Ishikawa (cell line): ENCODE measurements around the gene SLC6A20.

Source experiments
- FOXM1 ChIP-seq: IDR thresholded peaks from 2 replicates; pipeline ENCODE4 v1.6.1; 2012; ENCODE audit warnings: low read depth, borderline replicate concordance
- RAD21 ChIP-seq: IDR thresholded peaks from 2 replicates; pipeline ENCODE4 v1.6.1; 2012; ENCODE audit warnings: low read depth
- TAF1 ChIP-seq: IDR thresholded peaks from 2 replicates; pipeline ENCODE4 v1.6.1; 2012; ENCODE audit warnings: low read depth, mild to moderate bottlenecking
- TEAD4 ChIP-seq: IDR thresholded peaks from 2 replicates; pipeline ENCODE4 v1.6.1; 2012
- YY1 ChIP-seq: IDR thresholded peaks from 2 replicates; pipeline ENCODE4 v1.6.1; 2012; ENCODE audit warnings: low read depth
- TF ChIP-seq, protein P1 (sequence below): IDR thresholded peaks from 2 replicates; pipeline ENCODE4 v1.6.1; 2012
- TF ChIP-seq, protein P2 (sequence below): IDR thresholded peaks from 2 replicates; pipeline ENCODE4 v1.6.1; 2012; ENCODE audit warnings: low read depth, mild to moderate bottlenecking
- TF ChIP-seq, protein P3 (sequence below): IDR thresholded peaks from 2 replicates; pipeline ENCODE4 v1.6.1; 2012

DNA sequence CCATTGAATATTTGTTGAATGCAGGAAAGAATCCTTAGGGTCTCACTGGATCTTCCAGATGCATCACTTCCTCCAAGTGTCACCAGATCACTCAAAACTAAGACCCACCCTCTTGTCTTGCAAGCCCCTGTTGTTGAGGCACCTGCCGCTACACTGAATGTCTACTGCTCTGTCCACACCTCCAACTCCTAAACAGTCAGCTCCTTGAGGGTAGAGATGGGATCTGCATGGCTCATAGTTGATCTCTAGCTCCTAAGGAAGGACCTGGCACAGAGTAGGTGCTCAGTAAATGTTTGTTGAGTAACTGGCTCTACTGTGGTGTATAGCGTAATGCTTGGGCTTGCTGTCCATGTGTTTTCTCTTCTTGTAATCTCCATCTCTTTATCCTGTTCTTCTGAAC lies 8.8 kb downstream of the SLC6A20 start:
- TF ChIP-seq FOXM1 (no peak), TEAD4 (no peak), RAD21 (no peak), YY1 (no peak), TAF1 (no peak)
- TF ChIP-seq, protein P1, sequence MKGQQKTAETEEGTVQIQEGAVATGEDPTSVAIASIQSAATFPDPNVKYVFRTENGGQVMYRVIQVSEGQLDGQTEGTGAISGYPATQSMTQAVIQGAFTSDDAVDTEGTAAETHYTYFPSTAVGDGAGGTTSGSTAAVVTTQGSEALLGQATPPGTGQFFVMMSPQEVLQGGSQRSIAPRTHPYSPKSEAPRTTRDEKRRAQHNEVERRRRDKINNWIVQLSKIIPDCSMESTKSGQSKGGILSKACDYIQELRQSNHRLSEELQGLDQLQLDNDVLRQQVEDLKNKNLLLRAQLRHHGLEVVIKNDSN, result no peak
- TF ChIP-seq, protein P2, sequence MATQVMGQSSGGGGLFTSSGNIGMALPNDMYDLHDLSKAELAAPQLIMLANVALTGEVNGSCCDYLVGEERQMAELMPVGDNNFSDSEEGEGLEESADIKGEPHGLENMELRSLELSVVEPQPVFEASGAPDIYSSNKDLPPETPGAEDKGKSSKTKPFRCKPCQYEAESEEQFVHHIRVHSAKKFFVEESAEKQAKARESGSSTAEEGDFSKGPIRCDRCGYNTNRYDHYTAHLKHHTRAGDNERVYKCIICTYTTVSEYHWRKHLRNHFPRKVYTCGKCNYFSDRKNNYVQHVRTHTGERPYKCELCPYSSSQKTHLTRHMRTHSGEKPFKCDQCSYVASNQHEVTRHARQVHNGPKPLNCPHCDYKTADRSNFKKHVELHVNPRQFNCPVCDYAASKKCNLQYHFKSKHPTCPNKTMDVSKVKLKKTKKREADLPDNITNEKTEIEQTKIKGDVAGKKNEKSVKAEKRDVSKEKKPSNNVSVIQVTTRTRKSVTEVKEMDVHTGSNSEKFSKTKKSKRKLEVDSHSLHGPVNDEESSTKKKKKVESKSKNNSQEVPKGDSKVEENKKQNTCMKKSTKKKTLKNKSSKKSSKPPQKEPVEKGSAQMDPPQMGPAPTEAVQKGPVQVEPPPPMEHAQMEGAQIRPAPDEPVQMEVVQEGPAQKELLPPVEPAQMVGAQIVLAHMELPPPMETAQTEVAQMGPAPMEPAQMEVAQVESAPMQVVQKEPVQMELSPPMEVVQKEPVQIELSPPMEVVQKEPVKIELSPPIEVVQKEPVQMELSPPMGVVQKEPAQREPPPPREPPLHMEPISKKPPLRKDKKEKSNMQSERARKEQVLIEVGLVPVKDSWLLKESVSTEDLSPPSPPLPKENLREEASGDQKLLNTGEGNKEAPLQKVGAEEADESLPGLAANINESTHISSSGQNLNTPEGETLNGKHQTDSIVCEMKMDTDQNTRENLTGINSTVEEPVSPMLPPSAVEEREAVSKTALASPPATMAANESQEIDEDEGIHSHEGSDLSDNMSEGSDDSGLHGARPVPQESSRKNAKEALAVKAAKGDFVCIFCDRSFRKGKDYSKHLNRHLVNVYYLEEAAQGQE, result no peak
- TF ChIP-seq, protein P3, sequence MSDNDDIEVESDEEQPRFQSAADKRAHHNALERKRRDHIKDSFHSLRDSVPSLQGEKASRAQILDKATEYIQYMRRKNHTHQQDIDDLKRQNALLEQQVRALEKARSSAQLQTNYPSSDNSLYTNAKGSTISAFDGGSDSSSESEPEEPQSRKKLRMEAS, result no peak
